Measurements from ENCODE around the gene LTB.

- TF ChIP-seq ZNF274 (IDR thresholded peaks at IDR 0.05; ENCODE audit: low read depth, low read length) (no peak), YY1 (IDR thresholded peaks at IDR 0.05; ENCODE audit: insufficient read depth, insufficient read length) (no peak)
Measured at GRCh38 chr6:31558318-31558625, 24.0 kb downstream of the LTB start.
